Stimulated activated naive B cell treated with anti-CD40 and anti-IgM and Interleukin-4, amounts not matched to agents 10 μg/mL and 1 μg/mL and 100 μg/mL, for 72 hours (primary cell): Measurements from ENCODE around the gene SCFD1.
A peak's percentile ranks its signal among the peaks of the same experiment; 100 is the strongest.
"Not testable (repeated sequence)": the region's sequence is repeated elsewhere in the genome, so short reads cannot be mapped to it uniquely, and the experiment has no call there.

ENCODE experiments used
- ATAC-seq, 2 donors: fragments of 150-1000 bp; cut with Tn5 transposase; replicated peaks; 2 replicates each; pipeline ENCODE4 v1.10.0; 2021; ENCODE audit warnings: moderate library complexity in 1 of 2
- DNase-seq: peaks from one replicate; pipeline ENCODE4 v3.0.0; 2021
- H3K27ac Mint-ChIP-seq: one replicate; pipeline ENCODE4 v1.8.0; 2022; ENCODE audit warnings: mild to moderate bottlenecking, mixed read lengths
- H3K27me3 Mint-ChIP-seq, 2 donors: one replicate each; pipeline ENCODE4 v1.8.0; 2022; ENCODE audit warnings: mixed read lengths in 2 of 2
- H3K36me3 Mint-ChIP-seq, 2 donors: one replicate each; pipeline ENCODE4 v1.8.0; 2022; ENCODE audit warnings: mixed read lengths in 2 of 2, mild to moderate bottlenecking in 1 of 2
- H3K4me1 Mint-ChIP-seq, 2 donors: one replicate each; pipeline ENCODE4 v1.8.0; 2022; ENCODE audit warnings: mixed read lengths in 2 of 2, mild to moderate bottlenecking in 1 of 2
- H3K4me3 Mint-ChIP-seq, 2 donors: one replicate each; pipeline ENCODE4 v1.8.0; 2022; ENCODE audit warnings: mild to moderate bottlenecking in 2 of 2, mixed read lengths in 2 of 2, moderate library complexity in 1 of 2
- H3K9me3 Mint-ChIP-seq, 2 donors: one replicate each; pipeline ENCODE4 v1.8.0; 2022; ENCODE audit warnings: mixed read lengths in 2 of 2, mild to moderate bottlenecking in 1 of 2

SCFD1 gene

DNA sequence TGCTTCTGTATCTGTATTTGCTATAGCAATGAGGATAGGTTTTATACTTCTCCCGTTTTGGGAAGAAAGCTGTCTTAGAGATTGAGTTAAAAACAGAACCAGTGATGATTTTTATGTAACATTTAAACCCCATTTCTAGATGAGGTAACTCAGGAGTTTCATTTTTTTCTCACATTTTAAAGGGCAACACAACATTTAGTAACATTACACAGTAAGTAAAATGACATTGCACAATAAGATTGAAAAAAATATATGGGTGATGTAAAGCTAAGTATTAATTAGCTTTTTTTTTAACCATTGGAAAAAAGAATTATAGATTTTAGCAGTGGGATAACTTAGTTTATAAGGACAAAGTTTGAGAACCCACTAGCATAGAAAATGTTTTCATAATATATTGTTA lies 25.2 kb upstream of the SCFD1 start:
- H3K27ac Mint-ChIP-seq: no peak overlapping the region
- H3K36me3 Mint-ChIP-seq: peaks cover 16 to 18% of the 10 kb centered on the region in 2 donors
- no peak for ATAC-seq

DNA sequence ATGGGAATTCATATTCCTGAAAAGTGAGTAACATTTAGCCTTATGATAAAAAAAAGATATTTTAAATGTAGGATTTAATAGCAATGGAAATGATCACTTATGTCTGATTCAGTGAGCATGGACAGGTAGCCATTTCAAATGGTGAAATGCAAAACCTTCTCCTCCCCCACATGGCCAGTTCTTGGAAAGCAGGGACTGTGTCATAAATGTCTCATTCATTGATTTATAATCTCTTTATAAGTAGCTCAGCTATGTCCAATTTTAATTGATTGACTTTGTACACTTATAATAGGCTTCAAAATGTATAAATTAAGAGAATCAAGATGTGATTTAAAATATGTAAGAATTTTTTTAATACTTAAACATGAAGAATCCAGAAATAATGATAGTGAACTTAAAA lies 24.6 kb upstream of the SCFD1 start:
- H3K36me3 Mint-ChIP-seq: peaks cover 15 to 18% of the 10 kb centered on the region in 2 donors
- no peaks in the 10 kb centered on the region for H3K4me1 Mint-ChIP-seq
- H3K27me3 Mint-ChIP-seq: no peaks in the 10 kb centered on the region
- no peaks in the 10 kb centered on the region for H3K9me3 Mint-ChIP-seq
- ATAC-seq: no peak
- no peak overlapping the region for H3K4me3 Mint-ChIP-seq
- no peak overlapping the region for H3K27ac Mint-ChIP-seq
- DNase-seq: no peak

More for the DNA sequence above, 25.2 kb upstream of the SCFD1 start:
- H3K27me3 Mint-ChIP-seq: no peaks in the 10 kb centered on the region
- no peaks in the 10 kb centered on the region for H3K4me1 Mint-ChIP-seq
- no peak overlapping the region for H3K4me3 Mint-ChIP-seq
- no peak for DNase-seq
- H3K9me3 Mint-ChIP-seq: no peaks in the 10 kb centered on the region

DNA sequence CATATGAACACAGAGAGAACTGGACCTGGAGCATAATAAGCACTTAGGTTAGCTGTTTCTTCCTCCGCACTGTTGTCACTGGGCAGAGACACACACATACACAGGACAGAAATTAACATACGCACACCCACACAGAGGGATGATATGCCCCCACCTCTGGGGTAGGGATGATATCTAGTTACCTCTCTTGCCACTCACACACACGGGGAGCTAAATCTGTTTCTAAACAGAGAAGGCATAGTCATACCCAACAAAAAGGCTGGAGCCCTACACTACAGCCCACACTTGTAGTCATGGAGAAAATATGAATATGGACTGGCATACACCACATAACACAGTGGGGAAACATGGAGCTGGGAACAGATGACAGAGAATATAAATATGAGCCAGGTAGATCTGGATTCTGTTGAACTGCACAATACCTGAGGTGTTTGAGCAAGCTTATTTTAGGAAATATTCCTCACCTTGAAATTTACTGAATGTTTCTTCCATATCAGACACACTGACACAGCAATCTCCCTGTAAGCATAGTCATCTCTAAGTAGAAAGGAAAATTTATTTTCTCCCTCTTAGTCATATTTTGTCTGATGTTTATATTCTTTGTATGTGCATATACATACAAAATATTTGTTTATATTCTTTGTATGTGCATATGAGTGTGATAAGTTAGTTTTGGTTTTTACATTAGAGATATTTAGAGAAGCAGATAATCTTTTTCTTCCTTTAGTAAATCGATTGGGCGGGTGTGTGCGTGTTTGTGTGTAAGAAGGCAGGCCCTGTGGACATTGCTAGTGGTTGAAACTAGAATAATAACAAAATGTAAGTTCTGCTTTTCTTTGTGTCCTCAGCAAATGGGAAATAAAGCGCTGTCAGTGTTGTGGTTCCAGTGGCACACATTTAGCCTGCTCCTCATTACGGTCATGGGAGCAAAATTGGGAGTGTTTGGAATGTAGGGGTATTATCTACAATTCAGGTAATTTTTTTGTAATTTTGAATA lies 20.9 kb upstream of the SCFD1 start:
- Mint-ChIP-seq H3K27me3 (no peaks in the 10 kb centered on the region), H3K36me3 (peaks cover 23 to 25% of the 10 kb centered on the region in 2 donors), H3K9me3 (no peaks in the 10 kb centered on the region), H3K4me3 (no peak overlapping the region), H3K4me1 (no peaks in the 10 kb centered on the region), H3K27ac (no peak overlapping the region)
- ATAC-seq (no peak), DNase-seq (no peak)

DNA sequence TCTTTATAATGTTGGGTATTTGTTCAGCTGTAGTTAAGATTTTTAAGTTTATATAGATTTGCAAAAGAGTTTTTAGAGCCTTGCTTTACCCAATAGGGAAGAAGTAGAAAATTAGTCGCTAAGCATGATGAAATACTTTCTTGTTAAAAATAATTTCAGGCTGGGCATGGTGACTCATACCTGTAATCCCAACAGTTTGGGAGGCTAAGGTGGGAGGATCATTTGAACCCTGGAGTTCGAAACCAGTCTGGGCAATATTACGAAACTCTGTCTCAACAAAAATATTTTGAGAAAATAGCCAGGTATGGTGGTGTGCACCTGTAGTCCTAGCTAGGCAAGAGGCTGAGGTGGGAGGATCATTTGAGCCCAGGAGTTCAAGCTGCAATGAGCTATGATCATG lies 18.7 kb upstream of the SCFD1 start:
- no peaks in the 10 kb centered on the region for H3K27me3 Mint-ChIP-seq
- no peak overlapping the region for H3K27ac Mint-ChIP-seq
- DNase-seq (no peak), ATAC-seq (no peak)
- H3K9me3 Mint-ChIP-seq: no peaks in the 10 kb centered on the region
- H3K4me3 Mint-ChIP-seq: no peak overlapping the region
- no peaks in the 10 kb centered on the region for H3K4me1 Mint-ChIP-seq
- H3K36me3 Mint-ChIP-seq: peaks cover 23 to 28% of the 10 kb centered on the region in 2 donors

DNA sequence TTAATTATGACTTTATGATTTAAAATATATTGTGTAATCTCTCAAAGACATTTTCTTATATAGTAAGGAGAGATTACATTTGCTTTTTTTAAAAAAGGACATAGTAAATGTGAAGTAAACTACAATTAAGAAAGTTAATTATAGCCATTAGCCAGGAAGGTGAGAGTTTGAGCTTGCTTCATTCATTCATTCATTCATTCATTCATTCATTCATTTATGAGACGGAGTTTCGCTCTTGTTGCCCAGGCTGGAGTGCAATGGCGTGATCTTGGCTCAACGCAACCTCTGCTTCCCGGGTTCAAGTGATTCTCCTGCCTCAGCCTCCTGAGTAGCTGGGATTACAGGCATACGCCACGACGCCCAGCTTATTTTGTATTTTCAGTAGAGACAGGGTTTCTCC lies 17.4 kb upstream of the SCFD1 start:
- not testable (repeated sequence) for H3K27ac Mint-ChIP-seq, H3K4me3 Mint-ChIP-seq, ATAC-seq, H3K27me3 Mint-ChIP-seq, H3K4me1 Mint-ChIP-seq, DNase-seq, H3K9me3 Mint-ChIP-seq
- peaks cover 17 to 23% of the 10 kb centered on the region in 2 donors for H3K36me3 Mint-ChIP-seq

DNA sequence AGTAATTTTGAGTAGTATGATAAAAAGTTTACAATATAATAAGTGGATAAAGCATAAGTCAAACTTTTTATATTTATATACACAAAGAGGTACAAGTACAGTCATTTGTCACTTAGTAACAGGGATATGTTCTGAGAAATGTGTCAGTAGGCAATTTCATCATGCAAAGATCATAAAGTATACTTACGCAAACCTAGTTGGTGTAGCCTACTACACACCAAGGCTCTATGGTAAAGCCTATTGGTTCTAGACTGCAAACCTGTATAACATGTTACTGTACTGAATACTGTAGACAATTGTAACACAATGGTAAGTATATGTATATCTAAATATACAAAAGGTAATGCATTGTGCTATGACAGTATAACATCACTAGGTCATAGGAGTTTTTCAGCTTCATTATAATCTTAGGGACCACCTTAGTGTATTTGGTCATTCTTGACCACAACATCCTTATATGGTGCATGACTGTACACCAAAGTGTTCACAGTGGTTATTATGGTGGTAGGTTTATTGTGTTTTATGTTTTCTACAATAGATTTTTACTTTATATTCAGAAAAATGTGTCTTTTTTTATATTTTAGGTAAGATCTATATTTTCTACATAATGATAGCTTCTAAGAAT lies 14.9 kb upstream of the SCFD1 start:
- H3K36me3 Mint-ChIP-seq: peaks cover 10 to 14% of the 10 kb centered on the region in 2 donors
- no peaks in the 10 kb centered on the region for H3K9me3 Mint-ChIP-seq
- no peak overlapping the region for H3K27ac Mint-ChIP-seq
- ATAC-seq: no peak
- no peaks in the 10 kb centered on the region for H3K27me3 Mint-ChIP-seq
- H3K4me1 Mint-ChIP-seq: no peaks in the 10 kb centered on the region
- no peak overlapping the region for H3K4me3 Mint-ChIP-seq
- no peak for DNase-seq

DNA sequence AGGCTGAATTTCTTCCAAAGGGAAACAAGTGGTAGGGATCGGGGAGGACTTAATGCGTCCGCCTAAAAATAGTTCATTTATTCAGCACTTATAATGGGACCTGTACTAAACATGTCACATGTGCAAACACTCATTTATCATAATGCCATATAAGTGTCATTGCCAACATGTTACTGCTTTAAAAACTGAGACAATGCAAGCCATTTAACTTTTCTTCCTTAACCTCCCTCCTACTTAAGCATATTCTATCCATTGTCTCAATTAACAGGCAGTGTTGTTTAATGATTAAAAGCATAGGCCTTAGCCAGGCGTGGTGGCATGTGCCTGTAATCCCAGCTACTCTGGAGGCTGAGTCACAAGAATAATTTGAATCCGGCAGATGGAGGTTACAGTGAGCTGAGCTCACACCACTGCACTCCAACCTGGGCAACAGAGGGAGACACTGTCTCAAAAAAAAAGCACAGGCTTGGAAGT lies 13.5 kb upstream of the SCFD1 start:
- ATAC-seq (no peak), DNase-seq (no peak)
- no peaks in the 10 kb centered on the region for H3K27me3 Mint-ChIP-seq
- no peak overlapping the region for H3K4me3 Mint-ChIP-seq
- no peak overlapping the region for H3K27ac Mint-ChIP-seq
- H3K9me3 Mint-ChIP-seq: no peaks in the 10 kb centered on the region
- peaks cover 8 to 14% of the 10 kb centered on the region in 2 donors for H3K36me3 Mint-ChIP-seq
- no peaks in the 10 kb centered on the region for H3K4me1 Mint-ChIP-seq

DNA sequence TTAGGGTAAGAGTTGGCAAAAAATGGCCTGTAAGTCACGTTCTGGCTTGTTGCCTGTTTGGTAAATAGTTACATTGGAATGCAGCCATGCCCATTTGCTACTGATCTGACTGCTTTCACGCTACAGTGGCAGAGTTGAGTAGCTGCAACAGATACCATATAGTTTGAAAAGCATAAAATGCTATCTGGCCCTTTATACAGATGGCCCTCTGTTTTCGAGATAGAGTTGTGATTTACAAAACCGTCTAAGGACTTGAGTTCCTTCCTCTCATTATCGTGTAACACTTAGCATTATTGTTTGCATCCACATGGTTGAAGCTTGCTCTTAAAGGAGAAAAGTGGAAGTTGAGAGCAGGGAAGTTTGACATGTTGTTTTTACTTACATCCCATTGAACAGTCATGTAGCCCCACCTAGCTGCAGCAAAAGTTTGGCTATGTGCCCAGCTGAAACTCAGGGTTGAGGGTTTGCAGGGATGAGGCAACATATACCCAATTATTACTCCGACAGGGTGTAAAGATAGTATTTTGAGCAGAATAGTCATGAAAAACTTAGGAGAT lies 11.3 kb upstream of the SCFD1 start:
- no peak for DNase-seq
- Mint-ChIP-seq H3K4me3 (no peak overlapping the region), H3K27me3 (no peaks in the 10 kb centered on the region), H3K36me3 (peaks cover 5 to 10% of the 10 kb centered on the region in 2 donors), H3K27ac (peak overlapping the region; percentile 25), H3K4me1 (no peaks in the 10 kb centered on the region), H3K9me3 (no peaks in the 10 kb centered on the region)
- ATAC-seq: peak in 1 of 2 donors; percentile 25

DNA sequence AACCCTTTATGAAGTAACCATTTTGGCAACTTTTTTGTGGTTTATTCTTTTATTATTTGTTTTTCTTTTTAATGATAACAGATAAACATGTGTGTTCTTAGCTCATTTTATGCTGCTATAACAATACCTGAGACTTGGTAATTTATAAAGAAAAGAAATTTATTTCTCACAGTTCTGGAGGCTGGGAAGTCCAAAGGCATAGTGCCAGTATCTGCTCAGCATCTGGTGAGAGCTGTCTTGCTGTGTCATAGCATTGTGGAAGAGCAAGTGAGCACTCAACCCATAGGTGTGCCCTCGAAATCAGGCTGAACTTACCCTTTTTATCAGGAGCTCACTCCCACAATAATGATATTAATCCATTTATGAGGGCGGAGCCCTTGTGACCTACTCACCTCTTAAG lies 8.0 kb upstream of the SCFD1 start:
- H3K27ac Mint-ChIP-seq: no peak overlapping the region
- no peak for ATAC-seq
- no peaks in the 10 kb centered on the region for H3K4me1 Mint-ChIP-seq
- H3K4me3 Mint-ChIP-seq: no peak overlapping the region
- DNase-seq: no peak
- no peaks in the 10 kb centered on the region for H3K9me3 Mint-ChIP-seq
- no peaks in the 10 kb centered on the region for H3K27me3 Mint-ChIP-seq
- peaks cover 6% of the 10 kb centered on the region in 2 donors for H3K36me3 Mint-ChIP-seq

DNA sequence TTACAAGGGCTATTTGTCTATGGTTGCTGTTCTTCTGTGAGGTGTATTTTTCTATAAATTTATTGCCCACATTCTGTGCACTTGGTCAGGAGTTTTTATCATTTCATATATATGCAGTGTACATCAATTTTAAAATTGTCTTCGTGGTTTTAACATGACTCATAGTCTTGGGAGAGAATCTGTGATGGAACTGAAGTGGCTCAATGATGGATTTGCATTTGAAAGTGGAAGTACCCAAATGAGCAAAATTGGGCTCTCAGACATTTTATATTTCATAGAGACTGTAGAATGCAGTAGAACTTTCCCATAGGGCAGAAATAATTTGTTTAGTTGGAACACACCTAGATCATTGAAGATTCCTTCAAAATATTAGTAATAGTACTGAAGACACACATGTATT lies 1.9 kb upstream of the SCFD1 start:
- Mint-ChIP-seq H3K36me3 (peaks cover 10 to 11% of the 10 kb centered on the region in 2 donors), H3K9me3 (no peaks in the 10 kb centered on the region), H3K27me3 (no peaks in the 10 kb centered on the region), H3K27ac (peak overlapping the region; percentile 6), H3K4me3 (peak overlapping the region; percentile 44 to 54), H3K4me1 (peaks cover 17 to 20% of the 10 kb centered on the region in 2 donors)
- DNase-seq (no peak), ATAC-seq (peak in 1 of 2 donors; percentile 22)

DNA sequence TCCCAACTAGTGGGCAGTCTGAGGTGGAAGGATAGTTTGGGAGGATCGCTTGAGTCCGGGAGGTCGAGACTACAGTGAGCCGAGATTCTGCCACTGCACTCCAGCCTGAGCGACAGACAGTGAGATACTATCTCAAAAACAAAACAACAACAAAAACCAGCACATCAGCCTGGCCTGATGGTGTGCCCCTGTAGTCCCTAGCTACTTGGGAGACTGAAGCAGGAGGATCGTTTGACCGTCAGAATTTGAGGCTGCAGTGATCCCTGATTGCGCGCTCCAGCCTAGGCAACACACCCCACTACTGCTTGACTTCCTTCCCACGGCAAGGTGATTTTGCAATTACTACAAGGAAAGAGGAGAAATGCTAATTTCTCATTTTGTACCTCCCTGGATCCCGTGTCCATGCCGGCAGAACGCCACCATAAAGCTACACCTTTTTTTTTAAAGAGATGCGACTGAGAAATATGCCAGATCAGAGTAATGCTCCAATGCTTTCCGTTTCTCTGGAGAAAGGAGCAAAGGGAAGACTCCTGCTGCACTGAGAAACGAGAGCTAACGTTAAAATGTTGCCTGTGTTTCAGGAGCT lies 672 bp upstream of the SCFD1 start:
- DNase-seq (no peak), ATAC-seq (peak; percentile 17 to 22)
- H3K36me3 Mint-ChIP-seq: peaks cover 9 to 11% of the 10 kb centered on the region in 2 donors
- peaks cover 17 to 23% of the 10 kb centered on the region in 2 donors for H3K4me1 Mint-ChIP-seq
- H3K27ac Mint-ChIP-seq: peak overlapping the region; percentile 95
- peak overlapping the region; percentile 90 to 92 for H3K4me3 Mint-ChIP-seq
- H3K9me3 Mint-ChIP-seq: no peaks in the 10 kb centered on the region
- no peaks in the 10 kb centered on the region for H3K27me3 Mint-ChIP-seq

DNA sequence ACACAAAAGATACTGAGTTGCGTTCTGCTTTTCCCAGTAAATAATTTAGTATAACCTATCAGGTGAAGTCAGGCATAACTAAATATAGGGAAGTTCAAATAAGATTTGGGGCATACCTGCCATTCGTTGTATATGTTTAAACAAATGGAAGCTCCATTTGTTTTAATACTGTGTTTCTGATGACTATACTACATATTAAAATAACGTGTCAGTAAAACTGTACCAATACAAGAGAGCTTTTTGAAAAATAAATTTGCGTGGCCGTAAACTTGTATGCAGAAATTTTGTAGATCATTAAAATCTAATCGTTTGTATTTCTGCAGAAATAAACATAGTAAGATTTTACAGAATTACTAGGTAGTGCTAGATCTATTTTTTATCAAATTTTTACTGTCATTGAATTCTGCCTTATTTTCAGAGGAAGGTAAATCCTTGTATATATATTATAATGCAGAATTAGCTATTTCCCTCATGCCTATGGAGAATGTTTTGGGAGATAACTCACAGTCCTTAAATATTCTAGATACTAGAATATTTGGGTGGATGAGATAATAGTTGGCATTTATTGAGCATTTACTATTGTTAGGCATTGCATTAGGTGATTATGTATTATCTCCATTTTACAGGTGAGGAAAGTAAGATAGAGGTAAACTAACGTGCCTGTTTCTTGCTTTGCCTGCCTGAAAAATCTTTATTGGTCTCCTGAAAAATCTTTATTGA lies 1.5 kb downstream of the SCFD1 start:
- no peak for DNase-seq
- peaks cover 12 to 19% of the 10 kb centered on the region in 2 donors for H3K36me3 Mint-ChIP-seq
- H3K27ac Mint-ChIP-seq: no peak overlapping the region
- no peaks in the 10 kb centered on the region for H3K27me3 Mint-ChIP-seq
- H3K4me1 Mint-ChIP-seq: peaks cover 23 to 36% of the 10 kb centered on the region in 2 donors
- H3K9me3 Mint-ChIP-seq: no peaks in the 10 kb centered on the region
- peak overlapping the region; percentile 54 to 66 for H3K4me3 Mint-ChIP-seq
- ATAC-seq: no peak

DNA sequence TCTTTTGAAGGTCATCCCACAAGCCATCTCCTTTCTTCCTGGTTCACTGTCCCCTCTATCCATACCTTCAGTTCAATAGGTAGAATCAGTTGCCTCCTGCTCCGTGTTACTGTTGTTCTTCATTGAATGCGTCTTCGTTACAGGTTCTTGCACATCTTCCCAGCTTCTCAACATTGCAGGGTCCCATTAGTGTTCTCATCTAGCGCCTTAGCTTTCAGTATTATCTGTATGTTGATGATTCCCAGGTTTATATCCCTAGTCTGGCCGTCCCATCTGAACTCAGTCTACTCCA lies 2.0 kb downstream of the SCFD1 start:
- DNase-seq: no peak
- no peak for ATAC-seq
- H3K27me3 Mint-ChIP-seq: no peaks in the 10 kb centered on the region
- H3K9me3 Mint-ChIP-seq: no peaks in the 10 kb centered on the region
- peaks cover 12 to 22% of the 10 kb centered on the region in 2 donors for H3K36me3 Mint-ChIP-seq
- H3K27ac Mint-ChIP-seq: no peak overlapping the region
- H3K4me3 Mint-ChIP-seq: peak overlapping the region in 1 of 2 donors; percentile 22
- peaks cover 23 to 36% of the 10 kb centered on the region in 2 donors for H3K4me1 Mint-ChIP-seq

DNA sequence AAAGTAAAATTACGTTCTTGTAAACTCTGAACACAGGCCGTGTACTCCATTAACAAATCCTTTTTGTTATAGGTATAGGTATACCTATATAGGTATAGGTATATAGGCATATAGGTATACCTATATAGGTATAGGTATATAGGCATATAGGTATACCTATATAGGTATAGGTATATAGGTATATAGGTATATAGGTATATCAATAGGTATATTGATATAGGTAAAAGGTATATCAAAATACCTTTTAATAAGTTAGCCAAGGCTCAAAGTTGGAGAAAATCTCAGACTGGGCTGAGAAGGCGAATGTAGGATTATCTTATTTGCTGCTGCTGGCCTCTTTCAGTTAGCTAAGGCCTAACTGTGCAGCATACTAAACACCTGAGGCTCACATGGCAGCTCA lies 3.4 kb downstream of the SCFD1 start:
- Mint-ChIP-seq H3K27me3 (no peaks in the 10 kb centered on the region), H3K4me3 (no peak overlapping the region), H3K36me3 (peaks cover 12 to 22% of the 10 kb centered on the region in 2 donors), H3K27ac (no peak overlapping the region), H3K4me1 (peaks cover 20 to 28% of the 10 kb centered on the region in 2 donors), H3K9me3 (no peaks in the 10 kb centered on the region)
- ATAC-seq: no peak
- DNase-seq: no peak
